Measurements from ENCODE around the gene PBRM1. TPM values are rescaled to one million over a fixed set of nuclear protein-coding genes. Genes with fewer than 3 reads are reported as not detected.

Gene PBRM1
- total and polyA plus RNA-seq, 2 of the 13 experiments (the other 11 are each of a cell fraction or from before 2014, with no cell fraction given) = 10.9 to 33.2 TPM

- TF ChIP-seq HNRNPK (IDR thresholded peaks at IDR 0.05; ENCODE audit: low read depth, low read length, poor library complexity, severe bottlenecking) (peak; percentile 22), ZNF570 (CRISPR knock-in tag; IDR thresholded peaks at IDR 0.05; ENCODE audit: borderline replicate concordance) (peak; percentile 61; the same call in 1 of the 2 replicates), ZNF292 (CRISPR knock-in tag; IDR thresholded peaks at IDR 0.05; ENCODE audit: borderline replicate concordance, low read depth) (no peak), WIZ (CRISPR knock-in tag; IDR thresholded peaks at IDR 0.05) (no peak; the same call in 1 of the 2 replicates), NFIB (CRISPR knock-in tag; IDR thresholded peaks at IDR 0.05; ENCODE audit: borderline replicate concordance) (no peak), JDP2 (CRISPR knock-in tag; IDR thresholded peaks at IDR 0.05; ENCODE audit: borderline replicate concordance) (no peak; the same call in 1 of the 2 replicates), ARHGAP35 (CRISPR knock-in tag; IDR thresholded peaks at IDR 0.05; ENCODE audit: borderline replicate concordance) (peak; percentile 77; the same call in 1 of the 2 replicates), ZNF143 (CRISPR knock-in tag; IDR thresholded peaks at IDR 0.05) (0 out of 2 replicates have a peak, but pooled peaks have one; percentile 30), ZBTB3 (CRISPR knock-in tag; IDR thresholded peaks at IDR 0.05; ENCODE audit: borderline replicate concordance, low read depth) (no peak; the same call in 1 of the 2 replicates), ZNF510 (CRISPR knock-in tag; IDR thresholded peaks at IDR 0.05; ENCODE audit: low read depth) (peak; percentile 92), ZBTB39 (CRISPR knock-in tag; IDR thresholded peaks at IDR 0.05) (no peak), IRF1 (CRISPR knock-in tag; IDR thresholded peaks at IDR 0.05; ENCODE audit: low read depth) (no peak), ZNF10 (CRISPR knock-in tag; IDR thresholded peaks at IDR 0.05; ENCODE audit: borderline replicate concordance, low read depth) (no peak), SAP130 (CRISPR knock-in tag; IDR thresholded peaks at IDR 0.05; ENCODE audit: low read depth) (peak; percentile 95), ATF3 (CRISPR knock-in tag; IDR thresholded peaks at IDR 0.05) (no peak; the same call in 1 of the 2 replicates), LBX2 (CRISPR knock-in tag; IDR thresholded peaks at IDR 0.05; ENCODE audit: borderline replicate concordance) (peak; percentile 91; the same call in 1 of the 2 replicates), ZBTB49 (CRISPR knock-in tag; IDR thresholded peaks at IDR 0.05; ENCODE audit: borderline replicate concordance) (no peak), POGZ (CRISPR knock-in tag; IDR thresholded peaks at IDR 0.05) (peak; percentile 59), KMT2A (CRISPR knock-in tag; IDR thresholded peaks at IDR 0.05) (peak; percentile 77; the same call in 1 of the 2 replicates), E2F1 (CRISPR knock-in tag; IDR thresholded peaks at IDR 0.05) (no peak; the same call in 1 of the 2 replicates), ZNF501 (CRISPR knock-in tag; IDR thresholded peaks at IDR 0.05) (peak; percentile 87)
These were observed 149.1 kb downstream of the PBRM1 start, which contains the start of gene UQCC5 (continued) for GRCh38 chr3:52536369-52537164.
